Measurements from ENCODE around the gene CLEC1B.
"Not testable (repeated sequence)": the region's sequence is repeated elsewhere in the genome, so short reads cannot be mapped to it uniquely, and the experiment has no call there.

The CLEC1B gene

GRCh38 chr12:9980126-9980525, 18.8 kb downstream of the CLEC1B start:
- no peak for TF ChIP-seq CTCF (IDR thresholded peaks at IDR 0.05; ENCODE audit: low read depth, low read length)
- no peak overlapping the region for H3K4me3 ChIP-seq (replicated peaks in 1 of 2; ENCODE audit: low read depth in 2 of 2, low read length in 2 of 2)
- DNase-seq (ENCODE audit: low read depth in 2 of 2) = no peak

DNA sequence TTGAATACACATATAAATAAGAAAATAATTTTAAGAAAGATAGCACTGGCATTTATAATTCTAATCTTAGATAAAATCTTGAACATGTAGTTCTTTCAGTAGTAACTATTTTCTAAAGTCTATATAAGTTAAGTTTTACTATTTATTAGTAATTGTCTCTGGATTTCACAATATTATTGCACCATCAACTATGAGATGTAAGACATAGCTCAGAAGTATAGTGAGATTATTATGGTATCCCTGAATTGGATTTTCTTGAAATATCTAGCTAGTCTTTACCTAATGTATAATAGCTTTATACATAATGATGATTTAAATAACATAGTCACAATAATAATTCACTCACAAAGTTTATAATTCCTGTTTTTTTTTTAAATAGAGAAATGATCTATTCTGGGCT, 21.0 kb downstream of the CLEC1B start:
- DNase-seq (ENCODE audit: low read depth in 2 of 2) = no peak
- no peak overlapping the region for H3K4me3 ChIP-seq (replicated peaks in 1 of 2; ENCODE audit: low read depth in 2 of 2, low read length in 2 of 2)
- no peak for TF ChIP-seq CTCF (IDR thresholded peaks at IDR 0.05; ENCODE audit: low read depth, low read length)

DNA sequence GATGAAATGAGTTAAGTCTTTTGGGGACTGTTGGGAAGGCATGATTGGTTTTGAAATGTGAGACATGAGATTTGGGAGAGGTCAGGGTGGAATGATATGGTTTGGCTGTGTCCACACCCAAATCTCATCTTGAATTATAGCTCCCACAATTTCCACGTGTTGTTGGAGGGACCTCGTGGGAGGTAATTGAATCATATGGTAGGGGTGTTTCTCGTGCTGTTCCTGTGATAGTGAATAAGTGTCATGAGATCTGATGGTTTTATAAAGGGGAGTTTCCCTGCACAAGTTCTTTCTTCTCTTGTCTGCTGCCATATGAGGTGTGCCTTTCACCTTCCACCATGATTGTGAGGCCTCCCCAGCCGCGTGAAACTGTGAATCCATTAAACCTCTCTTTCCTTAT, 22.3 kb downstream of the CLEC1B start:
- DNase-seq (ENCODE audit: low read depth in 2 of 2); H3K4me3 ChIP-seq (replicated peaks in 1 of 2; ENCODE audit: low read depth in 2 of 2, low read length in 2 of 2): not testable (repeated sequence)

DNA sequence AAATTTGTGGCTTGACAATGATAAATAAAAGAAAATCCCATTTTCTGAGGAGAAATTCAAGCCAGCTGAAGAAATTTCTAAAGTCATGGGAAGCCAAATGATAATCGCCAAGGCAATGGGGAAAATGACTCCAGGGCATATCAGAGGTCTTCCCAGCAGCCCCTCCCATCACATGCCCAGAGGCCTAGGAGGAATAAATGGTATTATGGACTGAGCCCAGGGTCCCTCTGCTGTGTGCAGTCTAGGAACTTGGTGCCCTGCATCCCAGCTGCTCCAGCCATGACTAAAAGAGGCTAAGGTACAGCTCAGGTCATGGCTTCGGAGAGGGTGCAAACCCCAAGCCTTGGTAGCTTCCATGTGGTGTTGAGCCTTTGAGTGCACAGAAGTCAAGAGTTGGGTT, 23.3 kb downstream of the CLEC1B start:
- no peak for DNase-seq (ENCODE audit: low read depth in 2 of 2)

DNA sequence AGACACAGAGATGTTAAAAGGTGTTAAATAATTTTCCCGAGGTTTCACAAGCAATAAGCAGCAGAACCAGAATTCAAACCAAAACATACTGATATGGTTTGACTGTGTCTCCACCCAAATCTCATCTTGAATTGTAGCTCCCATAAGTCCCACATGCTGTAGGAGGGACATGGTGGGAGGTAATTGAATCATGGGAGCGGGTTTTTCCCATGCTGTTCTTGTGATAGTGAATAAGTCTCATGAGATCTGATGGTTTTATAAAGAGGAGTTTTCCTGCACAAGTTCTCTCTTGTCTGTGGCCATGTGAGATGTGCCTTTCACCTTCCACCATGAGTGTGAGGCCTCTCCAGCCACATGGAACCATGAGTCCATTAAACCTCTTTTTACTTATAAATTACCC, 24.2 kb downstream of the CLEC1B start:
- not testable (repeated sequence) for DNase-seq (ENCODE audit: low read depth in 2 of 2); H3K4me3 ChIP-seq (replicated peaks in 1 of 2; ENCODE audit: low read depth in 2 of 2, low read length in 2 of 2)

More for the DNA sequence above, 23.3 kb downstream of the CLEC1B start:
- H3K4me3 ChIP-seq (replicated peaks in 1 of 2; ENCODE audit: low read depth in 2 of 2, low read length in 2 of 2) = no peak overlapping the region
- TF ChIP-seq CTCF (IDR thresholded peaks at IDR 0.05; ENCODE audit: low read depth, low read length) = no peak

- H3K4me3 ChIP-seq (replicated peaks in 1 of 2; ENCODE audit: low read depth in 2 of 2, low read length in 2 of 2) = no peak overlapping the region
- DNase-seq (ENCODE audit: low read depth in 2 of 2) = no peak
- TF ChIP-seq CTCF (IDR thresholded peaks at IDR 0.05; ENCODE audit: low read depth, low read length) = no peak
Observed at GRCh38 chr12:9973949-9974348, 25.0 kb downstream of the CLEC1B start.

GRCh38 chr12:9971181-9971580, 27.7 kb downstream of the CLEC1B start, which contains the start of gene CLEC12A:
Gene CLEC12A, plus strand, starts transcription at chr12:9971409. Its CDS starts 188 bp downstream, at chr12:9971597.
- TF ChIP-seq CTCF (IDR thresholded peaks at IDR 0.05; ENCODE audit: low read depth, low read length) = no peak
- H3K4me3 ChIP-seq (replicated peaks in 1 of 2; ENCODE audit: low read depth in 2 of 2, low read length in 2 of 2) = no peak within 1 kb of the TSS
- DNase-seq (ENCODE audit: low read depth in 2 of 2) = no peak

GRCh38 chr12:9969673-9970072, 29.2 kb downstream of the CLEC1B start:
- H3K4me3 ChIP-seq (replicated peaks in 1 of 2; ENCODE audit: low read depth in 2 of 2, low read length in 2 of 2) = no peak overlapping the region
- TF ChIP-seq CTCF (IDR thresholded peaks at IDR 0.05; ENCODE audit: low read depth, low read length) = no peak
- DNase-seq (ENCODE audit: low read depth in 2 of 2) = no peak
